Common myeloid progenitor, CD34-positive (primary cell): Measurements from ENCODE around the gene OSGIN1.
"Not testable (repeated sequence)": the region's sequence is repeated elsewhere in the genome, so short reads cannot be mapped to it uniquely, and the experiment has no call there.

Experiments used
- CTCF ChIA-PET: fragments of 350-600 bp; sonication (Branson Sonifier 250); formaldehyde crosslinking; loops from one replicate; lab custom pipeline; 2021; ENCODE audit warnings: antibody characterized with exemption; lab: Charles Lee
- POLR2A ChIA-PET: fragments of 350-600 bp; sonication (Branson Sonifier 250); formaldehyde crosslinking; loops from one replicate; lab custom pipeline; 2021; ENCODE audit warnings: antibody characterized with exemption; lab: Charles Lee
- DNase-seq, 3 donors: peaks; one replicate each; pipeline versions ENCODE4 v3.0.0 to v3.0.0-alpha.2; 2013
- H3K27ac ChIP-seq, 2 experiments: 1 replicate in 1 of 2; 2 replicates in 1 of 2; pipeline ENCODE4 v1.7.0; 2013; ENCODE audit warnings: inconsistent platforms in 2 of 2, low read length in 2 of 2, mild to moderate bottlenecking in 2 of 2, low read depth in 1 of 2, moderate library complexity in 1 of 2; ENCODE audit not compliant: severe bottlenecking in 2 of 2, insufficient read depth in 1 of 2, poor library complexity in 1 of 2
- H3K27me3 ChIP-seq, 5 experiments: replicated peaks in 2 of 5; 1 replicate in 3 of 5; 2 replicates in 2 of 5; pipeline versions ENCODE4 v1.6.1 to v1.7.0; 2013; ENCODE audit warnings: low read length in 4 of 5, mild to moderate bottlenecking in 2 of 5, moderate library complexity in 2 of 5, inconsistent platforms in 1 of 5; ENCODE audit not compliant: insufficient read depth in 5 of 5, control insufficient read depth in 4 of 5
- H3K36me3 ChIP-seq, 4 experiments: 1 replicate in 2 of 4; 2 replicates in 2 of 4; pipeline versions ENCODE4 v1.6.1 to v1.7.0; 2013; ENCODE audit warnings: low read length in 3 of 4, control low read depth in 1 of 4, mild to moderate bottlenecking in 1 of 4; ENCODE audit not compliant: control insufficient read depth in 4 of 4, insufficient read depth in 4 of 4
- H3K4me1 ChIP-seq, 4 experiments: 1 replicate in 3 of 4; 2 replicates in 1 of 4; pipeline versions ENCODE4 v1.6.1 to v1.7.1; 2013; ENCODE audit warnings: low read length in 3 of 4, mild to moderate bottlenecking in 3 of 4, control low read depth in 1 of 4, inconsistent platforms in 1 of 4, moderate library complexity in 1 of 4; ENCODE audit not compliant: control insufficient read depth in 4 of 4, insufficient read depth in 4 of 4; ENCODE audit errors: control extremely low read depth in 1 of 4
- H3K4me3 ChIP-seq, 7 experiments: 1 replicate in 4 of 7; 2 replicates in 3 of 7; pipeline versions ENCODE4 v1.5.1 to v1.7.0; 2013; ENCODE audit warnings: mild to moderate bottlenecking in 7 of 7, low read length in 6 of 7, moderate library complexity in 6 of 7, inconsistent platforms in 2 of 7, low read depth in 2 of 7, control low read depth in 1 of 7; ENCODE audit not compliant: insufficient read depth in 4 of 7, control insufficient read depth in 1 of 7; ENCODE audit errors: extremely low read depth in 1 of 7
- H3K9me3 ChIP-seq, 5 experiments: 1 replicate in 4 of 5; 2 replicates in 1 of 5; pipeline versions ENCODE4 v1.6.1 to v1.7.1; 2013; ENCODE audit warnings: low read length in 4 of 5, mild to moderate bottlenecking in 2 of 5, inconsistent platforms in 1 of 5, low read depth in 1 of 5, moderate library complexity in 1 of 5; ENCODE audit not compliant: control insufficient read depth in 4 of 5, insufficient read depth in 2 of 5; ENCODE audit errors: control extremely low read depth in 1 of 5
- WGBS: methylation state at CpG from one replicate; pipeline ENCODE4 v1.1.5; 2013; ENCODE audit not compliant: insufficient coverage; 5-methylcytosine and 5-hydroxymethylcytosine counted together

The OSGIN1 gene

GRCh38 chr16:83937267-83937666, 15.8 kb upstream of the OSGIN1 start:
- no peak for DNase-seq
- POLR2A ChIA-PET, result no interaction called here
- no peaks in the 10 kb centered on the region for H3K27me3 ChIP-seq
- no peaks in the 10 kb centered on the region for H3K4me1 ChIP-seq
- H3K36me3 ChIP-seq, result no peaks in the 10 kb centered on the region
- CTCF ChIA-PET, result interaction anchor here (2.4 kb wide), 1 partner anchor 11 kb away, joined by 9 read pairs; no protein-coding TSS in a partner anchor
- no peak overlapping the region for H3K4me3 ChIP-seq
- 92% methylated on average over 2 of the region's 2 CpGs for WGBS
- H3K27ac ChIP-seq, result no peak overlapping the region
- H3K9me3 ChIP-seq, result no peaks in the 10 kb centered on the region

GRCh38 chr16:83937922-83938885, 14.8 kb upstream of the OSGIN1 start:
- CTCF ChIA-PET, result interaction anchor here (1.0 to 2.4 kb wide), 2 partner anchors 8 to 12 kb away, joined by 3 to 9 read pairs; no protein-coding TSS in a partner anchor
- POLR2A ChIA-PET, result interaction anchor here (0.6 kb wide), 1 partner anchor 151 kb away, joined by 3 read pairs; no protein-coding TSS in a partner anchor
- WGBS, result 95% methylated on average over 9 of the region's 18 CpGs

GRCh38 chr16:83939266-83939855, 13.7 kb upstream of the OSGIN1 start:
- Histone ChIP-seq H3K36me3 (no peaks in the 10 kb centered on the region), H3K9me3 (no peaks in the 10 kb centered on the region), H3K4me1 (no peaks in the 10 kb centered on the region), H3K27ac (no peak overlapping the region), H3K27me3 (no peaks in the 10 kb centered on the region), H3K4me3 (no peak overlapping the region)
- ChIA-PET POLR2A (interaction anchor here (0.6 kb wide), 2 partner anchors 150 to 378 kb away, joined by 3 read pairs; no protein-coding TSS in a partner anchor), CTCF (interaction anchor here (1.0 kb wide), 1 partner anchor 10 kb away, joined by 3 read pairs; no protein-coding TSS in a partner anchor)
- DNase-seq, result no peak
- 83% methylated on average over 11 of the region's 12 CpGs for WGBS

More at GRCh38 chr16:83937922-83938885, 14.8 kb upstream of the OSGIN1 start:
- Histone ChIP-seq H3K4me3 (no peak overlapping the region), H3K27me3 (no peaks in the 10 kb centered on the region), H3K9me3 (no peaks in the 10 kb centered on the region), H3K36me3 (no peaks in the 10 kb centered on the region), H3K27ac (no peak overlapping the region), H3K4me1 (no peaks in the 10 kb centered on the region)
- DNase-seq, result no peak

DNA sequence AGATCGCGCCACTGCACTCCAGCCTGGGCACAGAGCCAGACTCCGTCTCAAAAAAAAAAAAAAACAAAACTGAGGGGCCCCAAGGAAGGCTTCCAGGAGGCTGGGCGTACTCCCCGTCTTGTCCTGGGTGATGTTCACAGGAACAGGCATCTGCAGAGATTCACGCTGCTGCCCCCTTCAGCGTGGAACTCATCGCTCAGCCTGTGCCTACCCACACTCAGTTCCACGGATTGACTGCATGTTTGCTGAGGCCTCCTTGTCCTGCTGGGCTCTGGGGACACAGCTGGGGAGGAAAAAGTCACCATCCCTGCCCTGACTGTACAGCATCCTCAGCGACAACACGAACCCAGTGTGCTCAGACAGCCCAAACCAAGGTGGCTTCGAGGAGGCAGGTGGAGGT, 12.9 kb upstream of the OSGIN1 start:
- CTCF ChIA-PET, result interaction anchor here (0.7 kb wide), 1 partner anchor 29 kb away, joined by 3 read pairs; no protein-coding TSS in a partner anchor
- WGBS, result 78% methylated on average over 9 of the region's 12 CpGs
- Histone ChIP-seq H3K27me3 (no peaks in the 10 kb centered on the region), H3K36me3 (no peaks in the 10 kb centered on the region), H3K9me3 (no peaks in the 10 kb centered on the region), H3K4me1 (no peaks in the 10 kb centered on the region), H3K27ac (no peak overlapping the region), H3K4me3 (no peak overlapping the region)
- DNase-seq, result no peak
- POLR2A ChIA-PET, result no interaction called here

GRCh38 chr16:83940630-83941378, 12.2 kb upstream of the OSGIN1 start:
- POLR2A ChIA-PET, result no interaction called here
- H3K36me3 ChIP-seq, result no peaks in the 10 kb centered on the region
- CTCF ChIA-PET, result interaction anchor here (0.6 to 1.3 kb wide), 2 partner anchors 12 to 521 kb away, joined by 3 to 4 read pairs; no protein-coding TSS in a partner anchor

DNA sequence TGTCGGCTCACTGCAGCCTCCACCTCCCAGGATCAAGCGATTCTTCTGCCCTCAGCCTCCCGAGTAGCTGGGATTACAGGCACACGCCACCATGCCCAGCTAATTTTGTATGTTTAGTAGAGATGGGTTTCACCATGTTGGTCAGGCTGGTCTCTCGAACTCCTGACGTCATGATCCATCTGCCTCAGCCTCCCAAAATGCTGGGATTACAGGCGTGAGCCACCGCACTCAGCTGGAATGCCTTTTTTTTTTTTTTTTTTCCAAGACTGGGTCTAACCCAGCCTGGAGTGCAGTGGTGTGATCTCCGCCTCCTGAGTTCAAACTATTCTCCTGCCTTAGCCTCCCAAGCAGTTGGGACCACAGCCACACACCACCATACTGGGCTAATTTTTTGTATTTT, 11.5 kb upstream of the OSGIN1 start:
- H3K27me3 ChIP-seq, H3K4me3 ChIP-seq, H3K27ac ChIP-seq, H3K4me1 ChIP-seq, DNase-seq, POLR2A ChIA-PET, H3K36me3 ChIP-seq, H3K9me3 ChIP-seq: not testable (repeated sequence)
- CTCF ChIA-PET, result interaction anchor here (1.3 kb wide), 1 partner anchor 13 kb away, joined by 4 read pairs; no protein-coding TSS in a partner anchor
- WGBS, result 100% methylated on average over 4 of the region's 9 CpGs

More at GRCh38 chr16:83940630-83941378, 12.2 kb upstream of the OSGIN1 start:
- H3K9me3 ChIP-seq, result no peaks in the 10 kb centered on the region
- WGBS, result 96% methylated on average over 23 of the region's 28 CpGs
- H3K4me3 ChIP-seq, result no peak overlapping the region
- no peaks in the 10 kb centered on the region for H3K4me1 ChIP-seq
- DNase-seq, result no peak
- no peak overlapping the region for H3K27ac ChIP-seq
- no peaks in the 10 kb centered on the region for H3K27me3 ChIP-seq
